Measurements from ENCODE around the gene XPO4. TPM values are rescaled to one million over a fixed set of nuclear protein-coding genes. Genes with fewer than 3 reads are reported as not detected.
"Not testable (repeated sequence)": the region's sequence is repeated elsewhere in the genome, so short reads cannot be mapped to it uniquely, and the experiment has no call there.

XPO4 gene
- total and polyA plus RNA-seq, 2 donors (not counting 1 experiment from before 2014, with no cell fraction given): 10.5 to 17.2 TPM

GRCh38 chr13:20924758-20925394 is 22.3 kb upstream of the XPO4 start:
- Histone ChIP-seq H3K9me3 (ENCODE audit: control insufficient read depth, insufficient read depth, low read depth, low read length) (no peaks in the 10 kb centered on the region), H3K4me3 (replicated peaks in 1 of 4; ENCODE audit: control extremely low read depth in 1 of 4, insufficient read depth in 1 of 4, low read depth in 3 of 4, low read length in 4 of 4) (no peak overlapping the region), H3K27ac (ENCODE audit: insufficient read depth, low read length) (no peak overlapping the region), H4K20me1 (ENCODE audit: control insufficient read depth, extremely low read depth, insufficient read depth, low read length) (no peaks in the 10 kb centered on the region), H3K4me1 (ENCODE audit: control insufficient read depth, extremely low read depth, insufficient read depth, low read length) (no peaks in the 10 kb centered on the region), H3K4me2 (ENCODE audit: extremely low read depth, insufficient read depth, low read length) (no peak overlapping the region), H3K79me2 (ENCODE audit: control insufficient read depth, insufficient read depth, low read length) (no peaks in the 10 kb centered on the region), H2AFZ (ENCODE audit: low read length) (no peak overlapping the region), H3K27me3 (ENCODE audit: control insufficient read depth, insufficient read depth, low read length) (no peaks in the 10 kb centered on the region), H3K9ac (ENCODE audit: insufficient read depth, low read length) (no peak overlapping the region), H3K36me3 (ENCODE audit: control insufficient read depth, insufficient read depth, low read length) (no peaks in the 10 kb centered on the region)
- TF ChIP-seq EZH2 (IDR thresholded peaks at IDR 0.05; ENCODE audit: low read length, missing control alignments) (no peak), CTCF (conservative IDR thresholded peaks at IDR 0.05 in 1 of 2, IDR thresholded peaks at IDR 0.05 in 1 of 2; ENCODE audit: low read depth in 1 of 2, low read length in 2 of 2) (peak; percentile 80 to 86)
- peak; percentile 75 to 89 for DNase-seq (ENCODE audit: low read depth in 2 of 2)

DNA sequence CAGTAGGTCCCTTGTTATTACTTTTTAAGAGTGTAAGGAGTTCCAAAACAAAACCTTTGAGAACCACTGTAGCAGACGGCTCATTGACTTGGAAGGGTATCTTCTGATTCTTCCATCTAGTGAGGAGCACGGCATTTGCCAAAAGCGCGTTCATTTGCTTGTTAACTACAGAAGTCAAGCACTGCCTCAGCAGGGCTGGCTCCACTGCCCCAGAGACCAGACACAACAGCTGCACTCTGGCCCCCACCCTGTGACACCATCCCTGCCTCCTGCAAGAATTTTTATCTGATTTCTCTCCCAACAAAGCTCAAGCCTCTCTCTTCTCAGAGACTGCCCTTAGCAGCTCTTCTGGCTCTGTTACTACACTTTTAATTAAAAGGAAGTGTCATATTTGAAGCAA is 20.7 kb upstream of the XPO4 start:
- Histone ChIP-seq H3K4me3 (replicated peaks in 1 of 4; ENCODE audit: control extremely low read depth in 1 of 4, insufficient read depth in 1 of 4, low read depth in 3 of 4, low read length in 4 of 4) (no peak overlapping the region), H3K9ac (ENCODE audit: insufficient read depth, low read length) (no peak overlapping the region), H3K27ac (ENCODE audit: insufficient read depth, low read length) (no peak overlapping the region), H2AFZ (ENCODE audit: low read length) (no peak overlapping the region), H3K4me2 (ENCODE audit: extremely low read depth, insufficient read depth, low read length) (no peak overlapping the region), H3K9me3 (ENCODE audit: control insufficient read depth, insufficient read depth, low read depth, low read length) (no peaks in the 10 kb centered on the region), H3K27me3 (ENCODE audit: control insufficient read depth, insufficient read depth, low read length) (no peaks in the 10 kb centered on the region), H3K36me3 (ENCODE audit: control insufficient read depth, insufficient read depth, low read length) (no peaks in the 10 kb centered on the region), H4K20me1 (ENCODE audit: control insufficient read depth, extremely low read depth, insufficient read depth, low read length) (no peaks in the 10 kb centered on the region), H3K4me1 (ENCODE audit: control insufficient read depth, extremely low read depth, insufficient read depth, low read length) (no peaks in the 10 kb centered on the region), H3K79me2 (ENCODE audit: control insufficient read depth, insufficient read depth, low read length) (no peaks in the 10 kb centered on the region)
- no peak for DNase-seq (ENCODE audit: low read depth in 2 of 2)
- TF ChIP-seq CTCF (conservative IDR thresholded peaks at IDR 0.05 in 1 of 2, IDR thresholded peaks at IDR 0.05 in 1 of 2; ENCODE audit: low read depth in 1 of 2, low read length in 2 of 2) (no peak), EZH2 (IDR thresholded peaks at IDR 0.05; ENCODE audit: low read length, missing control alignments) (no peak)

GRCh38 chr13:20921572-20921971 is 19.0 kb upstream of the XPO4 start:
- Histone ChIP-seq H3K27me3 (ENCODE audit: control insufficient read depth, insufficient read depth, low read length) (no peaks in the 10 kb centered on the region), H3K27ac (ENCODE audit: insufficient read depth, low read length) (no peak overlapping the region), H3K9me3 (ENCODE audit: control insufficient read depth, insufficient read depth, low read depth, low read length) (no peaks in the 10 kb centered on the region), H3K4me1 (ENCODE audit: control insufficient read depth, extremely low read depth, insufficient read depth, low read length) (no peaks in the 10 kb centered on the region), H3K4me2 (ENCODE audit: extremely low read depth, insufficient read depth, low read length) (no peak overlapping the region), H3K9ac (ENCODE audit: insufficient read depth, low read length) (no peak overlapping the region), H4K20me1 (ENCODE audit: control insufficient read depth, extremely low read depth, insufficient read depth, low read length) (no peaks in the 10 kb centered on the region), H3K36me3 (ENCODE audit: control insufficient read depth, insufficient read depth, low read length) (no peaks in the 10 kb centered on the region), H3K79me2 (ENCODE audit: control insufficient read depth, insufficient read depth, low read length) (no peaks in the 10 kb centered on the region), H3K4me3 (replicated peaks in 1 of 4; ENCODE audit: control extremely low read depth in 1 of 4, insufficient read depth in 1 of 4, low read depth in 3 of 4, low read length in 4 of 4) (no peak overlapping the region), H2AFZ (ENCODE audit: low read length) (no peak overlapping the region)
- TF ChIP-seq EZH2 (IDR thresholded peaks at IDR 0.05; ENCODE audit: low read length, missing control alignments) (no peak), CTCF (conservative IDR thresholded peaks at IDR 0.05 in 1 of 2, IDR thresholded peaks at IDR 0.05 in 1 of 2; ENCODE audit: low read depth in 1 of 2, low read length in 2 of 2) (no peak)
- DNase-seq (ENCODE audit: low read depth in 2 of 2): no peak

DNA sequence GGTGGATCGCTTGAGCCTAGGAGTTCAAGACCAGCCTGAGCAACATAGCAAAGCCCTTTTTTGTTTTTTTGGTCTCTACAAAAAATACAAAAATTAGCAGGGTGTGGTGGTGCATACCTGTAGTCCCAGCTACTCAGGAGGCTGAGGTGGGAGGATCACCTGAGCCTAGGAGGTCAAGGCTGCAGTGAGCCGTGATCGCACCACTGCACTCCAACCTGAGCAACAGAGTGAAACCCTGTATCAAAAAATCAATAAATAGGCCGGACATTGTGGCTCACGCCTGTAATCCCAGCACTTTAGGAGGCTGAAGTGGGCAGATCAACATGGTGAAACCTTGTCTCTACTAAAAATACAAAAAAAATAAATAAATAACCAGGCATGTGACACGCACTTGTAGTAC is 13.1 kb upstream of the XPO4 start:
- not testable (repeated sequence) for H3K36me3 ChIP-seq (ENCODE audit: control insufficient read depth, insufficient read depth, low read length); H3K4me2 ChIP-seq (ENCODE audit: extremely low read depth, insufficient read depth, low read length); H3K27me3 ChIP-seq (ENCODE audit: control insufficient read depth, insufficient read depth, low read length); H3K79me2 ChIP-seq (ENCODE audit: control insufficient read depth, insufficient read depth, low read length); H3K27ac ChIP-seq (ENCODE audit: insufficient read depth, low read length); H2AFZ ChIP-seq (ENCODE audit: low read length); H4K20me1 ChIP-seq (ENCODE audit: control insufficient read depth, extremely low read depth, insufficient read depth, low read length); H3K4me1 ChIP-seq (ENCODE audit: control insufficient read depth, extremely low read depth, insufficient read depth, low read length); H3K9ac ChIP-seq (ENCODE audit: insufficient read depth, low read length); H3K9me3 ChIP-seq (ENCODE audit: control insufficient read depth, insufficient read depth, low read depth, low read length); H3K4me3 ChIP-seq (replicated peaks in 1 of 4; ENCODE audit: control extremely low read depth in 1 of 4, insufficient read depth in 1 of 4, low read depth in 3 of 4, low read length in 4 of 4); DNase-seq (ENCODE audit: low read depth in 2 of 2)
